Fibroblast of lung (primary cell): ENCODE data around the gene TMEM221. TPM values are rescaled to one million over a fixed set of nuclear protein-coding genes. Genes with fewer than 3 reads are reported as not detected.
A peak's percentile ranks its signal among the peaks of the same experiment; 100 is the strongest.

Experiments used
- DNase-seq, 2 donors: peaks; one replicate each; pipeline versions ENCODE4 v3.0.0 to v3.0.0-alpha.2; 2010; ENCODE audit warnings: low read depth in 2 of 2
- H2AFZ ChIP-seq: 2 replicates; pipeline ENCODE4 v1.5.1; 2012; ENCODE audit warnings: low read length, control low read depth, inconsistent platforms
- H3K27ac ChIP-seq: 2 replicates; pipeline ENCODE4 v1.5.1; 2011; ENCODE audit warnings: low read length, control low read depth; ENCODE audit not compliant: insufficient read depth
- H3K27me3 ChIP-seq: 2 replicates; pipeline ENCODE4 v1.5.1; 2011; ENCODE audit warnings: mild to moderate bottlenecking, low read length; ENCODE audit not compliant: control insufficient read depth, insufficient read depth
- H3K36me3 ChIP-seq: 2 replicates; pipeline ENCODE4 v1.5.1; 2011; ENCODE audit warnings: low read length; ENCODE audit not compliant: control insufficient read depth, insufficient read depth
- H3K4me1 ChIP-seq: 2 replicates; pipeline ENCODE4 v1.5.1; 2011; ENCODE audit warnings: low read length; ENCODE audit not compliant: control insufficient read depth, insufficient read depth; ENCODE audit errors: extremely low read depth
- H3K4me2 ChIP-seq: 2 replicates; pipeline ENCODE4 v1.5.1; 2011; ENCODE audit warnings: low read length, control low read depth; ENCODE audit not compliant: insufficient read depth; ENCODE audit errors: extremely low read depth
- H3K4me3 ChIP-seq, 4 experiments: fragments of 200-600 bp in 1 of 4; sonication (generic) in 1 of 4; replicated peaks in 1 of 4; 2 replicates each; pipeline ENCODE4 v1.5.1; 2011 to 2016; ENCODE audit warnings: low read length in 4 of 4, low read depth in 3 of 4, mild to moderate bottlenecking in 3 of 4, control low read depth in 2 of 4, inconsistent platforms in 1 of 4, mixed read lengths in 1 of 4; ENCODE audit not compliant: insufficient read depth in 1 of 4; ENCODE audit errors: control extremely low read depth in 1 of 4
- H3K79me2 ChIP-seq: 2 replicates; pipeline ENCODE4 v1.5.1; 2012; ENCODE audit warnings: mild to moderate bottlenecking, low read length, inconsistent platforms; ENCODE audit not compliant: control insufficient read depth, insufficient read depth
- H3K9ac ChIP-seq: 2 replicates; pipeline ENCODE4 v1.5.1; 2011; ENCODE audit warnings: mild to moderate bottlenecking, low read length, control low read depth; ENCODE audit not compliant: insufficient read depth
- H3K9me3 ChIP-seq: 2 replicates; pipeline ENCODE4 v1.5.1; 2012; ENCODE audit warnings: low read depth, low read length; ENCODE audit not compliant: control insufficient read depth, insufficient read depth
- H4K20me1 ChIP-seq: 2 replicates; pipeline ENCODE4 v1.5.1; 2011; ENCODE audit warnings: low read length; ENCODE audit not compliant: control insufficient read depth, insufficient read depth; ENCODE audit errors: extremely low read depth
- CTCF ChIP-seq, 2 donors: IDR thresholded peaks in 1 of 2; conservative IDR thresholded peaks in 1 of 2; 1 replicate in 1 of 2; 2 replicates in 1 of 2; pipeline ENCODE4 v1.5.1; 2011 to 2012; ENCODE audit warnings: low read length in 2 of 2, control low read depth in 1 of 2, inconsistent platforms in 1 of 2, low read depth in 1 of 2, mild to moderate bottlenecking in 1 of 2
- EZH2 ChIP-seq: IDR thresholded peaks from 2 replicates; pipeline ENCODE4 v1.5.1; 2012; ENCODE audit warnings: low read length, control low read depth, mild to moderate bottlenecking; ENCODE audit errors: missing control alignments
- polyA minus RNA-seq: library from RNA; depleted of rRNA, polyadenylated mRNA; stranded (reverse); fragments of >200 nt; gene quantifications from 2 replicates; pipeline ENCODE4 v1.2.3, GENCODE V29; 2011; ENCODE audit warnings: low replicate concordance
- polyA plus RNA-seq, 2 donors: library from polyadenylated mRNA; depleted of rRNA in 1 of 2; stranded (reverse) in 1 of 2; unstranded in 1 of 2; fragments of >200 nt; gene quantifications; 2 replicates each; pipeline ENCODE4 v1.2.1, GENCODE V29; 2011 to 2012; ENCODE audit warnings: missing spikeins in 1 of 2
- total RNA-seq: library from RNA; depleted of rRNA; stranded (reverse); fragments of >200 nt; gene quantifications from 2 replicates; pipeline ENCODE4 v1.2.1, GENCODE V29; 2014

Gene TMEM221
- total RNA-seq, result under 0.01 and 0.17 TPM in 2 replicates
- not detected in 2 replicates for polyA plus RNA-seq
- 0.17 TPM in 1 of 2 replicates, not detected in the other for polyA plus RNA-seq (2012)
- not detected in 2 replicates for polyA minus RNA-seq

GRCh38 chr19:17448131-17448967, at the start of gene TMEM221:
TSS of gene TMEM221 (minus strand) at chr19:17448668. CDS start at chr19:17448462, 206 bp downstream.
- Histone ChIP-seq H2AFZ (no peak within 1 kb of the TSS), H3K4me3 (peak within 1 kb of the TSS in 3 of 4 experiments; percentile 16 to 52 (median 22)), H3K4me2 (peak within 1 kb of the TSS; percentile 64), H4K20me1 (no peaks in the 10 kb centered on the region), H3K4me1 (no peaks in the 10 kb centered on the region), H3K36me3 (no peaks in the 10 kb centered on the region), H3K27me3 (peaks cover 12% of the 10 kb centered on the region), H3K27ac (no peak within 1 kb of the TSS), H3K79me2 (no peaks in the 10 kb centered on the region), H3K9me3 (no peaks in the 10 kb centered on the region), H3K9ac (no peak within 1 kb of the TSS)
- TF ChIP-seq EZH2 (no peak), CTCF (conservative IDR thresholded peaks at IDR 0.05 in 1 of 2, IDR thresholded peaks at IDR 0.05 in 1 of 2; ENCODE audit: low read depth in 1 of 2, low read length in 2 of 2) (peak; percentile 41 to 45)
- peak in 1 of 2 donors; percentile 16 for DNase-seq

GRCh38 chr19:17497149-17497798, 48.8 kb upstream of the TMEM221 start:
- TF ChIP-seq EZH2 (no peak), CTCF (conservative IDR thresholded peaks at IDR 0.05 in 1 of 2, IDR thresholded peaks at IDR 0.05 in 1 of 2; ENCODE audit: low read depth in 1 of 2, low read length in 2 of 2) (no peak)
- Histone ChIP-seq H3K27me3 (no peaks in the 10 kb centered on the region), H3K79me2 (no peaks in the 10 kb centered on the region), H3K4me1 (peaks cover 8% of the 10 kb centered on the region), H3K4me2 (no peak overlapping the region), H4K20me1 (no peaks in the 10 kb centered on the region), H3K4me3 (no peak overlapping the region), H2AFZ (no peak overlapping the region), H3K27ac (no peak overlapping the region), H3K9ac (no peak overlapping the region), H3K36me3 (peaks cover 8% of the 10 kb centered on the region), H3K9me3 (no peaks in the 10 kb centered on the region)
- DNase-seq, result no peak

- H3K9me3 ChIP-seq, result no peaks in the 10 kb centered on the region
Measured at GRCh38 chr19:17496337-17496997, 48.0 kb upstream of the TMEM221 start.

More at GRCh38 chr19:17496337-17496997, 48.0 kb upstream of the TMEM221 start:
- no peak overlapping the region for H3K9ac ChIP-seq
- H3K4me3 ChIP-seq, result no peak overlapping the region
- no peak overlapping the region for H3K4me2 ChIP-seq
- H3K36me3 ChIP-seq, result peaks cover 8% of the 10 kb centered on the region
- H3K4me1 ChIP-seq, result peaks cover 8% of the 10 kb centered on the region
- no peaks in the 10 kb centered on the region for H3K79me2 ChIP-seq
- no peak overlapping the region for H3K27ac ChIP-seq
- H2AFZ ChIP-seq, result no peak overlapping the region
- peak; percentile 75 to 89 for TF ChIP-seq CTCF (conservative IDR thresholded peaks at IDR 0.05 in 1 of 2, IDR thresholded peaks at IDR 0.05 in 1 of 2; ENCODE audit: low read depth in 1 of 2, low read length in 2 of 2)
- TF ChIP-seq EZH2, result no peak
- no peaks in the 10 kb centered on the region for H3K27me3 ChIP-seq
- peak; percentile 49 to 61 for DNase-seq
- no peaks in the 10 kb centered on the region for H4K20me1 ChIP-seq
